ENCODE measurements around the gene ABCC6. TPM values are rescaled to one million over a fixed set of nuclear protein-coding genes. Genes with fewer than 3 reads are reported as not detected.
"Not testable (repeated sequence)": the region's sequence is repeated elsewhere in the genome, so short reads cannot be mapped to it uniquely, and the experiment has no call there.

ABCC6 gene
- polyA plus RNA-seq, 1 donor from 2014 or later: not detected

DNA sequence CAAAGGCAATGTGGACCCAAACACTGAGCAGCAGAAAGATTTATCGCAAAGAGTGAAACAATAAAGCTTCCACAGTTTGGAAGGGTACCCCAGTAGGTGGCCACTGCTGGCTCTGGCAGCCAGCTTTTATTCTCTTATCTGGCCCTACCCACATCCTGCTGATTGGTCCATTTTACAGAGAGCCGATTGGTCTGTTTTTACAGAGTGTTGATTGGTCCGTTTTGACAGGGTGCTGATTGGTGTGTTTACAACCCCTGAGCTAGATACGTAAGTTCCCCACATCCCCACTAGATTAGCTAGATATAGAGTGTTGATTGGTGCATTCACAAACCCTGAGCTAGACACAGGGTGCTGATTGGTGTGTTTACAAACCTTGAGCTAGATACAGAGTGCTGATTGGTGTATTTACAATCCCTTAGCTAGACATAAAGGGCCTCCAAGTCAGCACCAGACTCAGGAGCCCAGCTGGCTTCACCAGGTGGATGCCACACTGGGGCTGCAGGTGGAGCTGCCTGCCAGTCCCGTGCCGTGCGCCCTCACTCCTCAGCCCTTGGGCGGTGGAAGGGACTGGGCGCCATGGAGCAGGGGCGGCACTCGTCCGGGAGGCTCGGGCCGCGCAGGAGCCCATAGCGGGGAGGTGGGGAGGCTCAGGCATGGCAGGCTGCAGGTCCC is 119.0 kb downstream of the ABCC6 start:
- H3K4me2 ChIP-seq (ENCODE audit: low read length); H3K9ac ChIP-seq (ENCODE audit: low read length); H3K27ac ChIP-seq (ENCODE audit: low read length); H4K20me1 ChIP-seq (ENCODE audit: insufficient read depth); H2AFZ ChIP-seq (ENCODE audit: low read depth, low read length); H3F3A ChIP-seq (ENCODE audit: insufficient read depth, low read length, poor library complexity, severe bottlenecking); H3K27me3 ChIP-seq (ENCODE audit: insufficient read depth, low read depth, low read length); H3K36me3 ChIP-seq (ENCODE audit: insufficient read depth, low read length); H3K9me3 ChIP-seq (ENCODE audit: low read length); H3K4me3 ChIP-seq (ENCODE audit: low read length); H3K9me2 ChIP-seq (ENCODE audit: insufficient read depth, low read length); H3K79me2 ChIP-seq (replicated peaks; ENCODE audit: insufficient read depth, low read length): not testable (repeated sequence)

DNA sequence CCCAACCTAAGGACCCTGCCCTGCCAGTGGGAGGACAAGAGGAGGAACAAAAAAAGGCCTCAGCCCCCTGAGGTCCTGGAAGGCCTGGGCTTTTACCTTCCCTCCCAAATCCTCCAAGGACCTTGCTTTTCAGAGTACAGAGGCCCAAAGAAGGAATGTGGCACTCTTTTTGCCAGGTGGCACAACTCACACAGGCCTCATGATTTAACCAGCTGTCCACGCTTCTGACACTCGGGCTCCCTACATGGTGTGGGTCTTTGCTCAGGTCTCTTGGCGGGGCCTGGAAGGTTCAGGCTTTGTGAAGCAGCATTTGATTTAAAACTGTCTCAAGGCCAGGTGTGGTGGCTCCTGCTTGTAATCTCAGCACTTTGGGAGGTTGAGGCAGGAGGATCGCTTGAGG is 120.6 kb downstream of the ABCC6 start:
- TF ChIP-seq POLR2AphosphoS5 (IDR thresholded peaks at IDR 0.05) (no peak), EZH2 (IDR thresholded peaks at IDR 0.05; ENCODE audit: borderline replicate concordance, insufficient read depth, low read length, poor library complexity, severe bottlenecking) (no peak), SMC3 (conservative IDR thresholded peaks at IDR 0.05; ENCODE audit: poor library complexity) (no peak), RAD21 (conservative IDR thresholded peaks at IDR 0.05) (no peak), MXI1 (conservative IDR thresholded peaks at IDR 0.05; ENCODE audit: poor library complexity, severe bottlenecking) (no peak), TAF1 (IDR thresholded peaks at IDR 0.05; ENCODE audit: low read depth) (no peak), EP300 (conservative IDR thresholded peaks at IDR 0.05; ENCODE audit: poor library complexity, severe bottlenecking) (no peak)
- TF ChIP-seq, protein P1, sequence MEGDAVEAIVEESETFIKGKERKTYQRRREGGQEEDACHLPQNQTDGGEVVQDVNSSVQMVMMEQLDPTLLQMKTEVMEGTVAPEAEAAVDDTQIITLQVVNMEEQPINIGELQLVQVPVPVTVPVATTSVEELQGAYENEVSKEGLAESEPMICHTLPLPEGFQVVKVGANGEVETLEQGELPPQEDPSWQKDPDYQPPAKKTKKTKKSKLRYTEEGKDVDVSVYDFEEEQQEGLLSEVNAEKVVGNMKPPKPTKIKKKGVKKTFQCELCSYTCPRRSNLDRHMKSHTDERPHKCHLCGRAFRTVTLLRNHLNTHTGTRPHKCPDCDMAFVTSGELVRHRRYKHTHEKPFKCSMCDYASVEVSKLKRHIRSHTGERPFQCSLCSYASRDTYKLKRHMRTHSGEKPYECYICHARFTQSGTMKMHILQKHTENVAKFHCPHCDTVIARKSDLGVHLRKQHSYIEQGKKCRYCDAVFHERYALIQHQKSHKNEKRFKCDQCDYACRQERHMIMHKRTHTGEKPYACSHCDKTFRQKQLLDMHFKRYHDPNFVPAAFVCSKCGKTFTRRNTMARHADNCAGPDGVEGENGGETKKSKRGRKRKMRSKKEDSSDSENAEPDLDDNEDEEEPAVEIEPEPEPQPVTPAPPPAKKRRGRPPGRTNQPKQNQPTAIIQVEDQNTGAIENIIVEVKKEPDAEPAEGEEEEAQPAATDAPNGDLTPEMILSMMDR (IDR thresholded peaks at IDR 0.05; ENCODE audit: poor library complexity, severe bottlenecking): no peak
- TF ChIP-seq, protein P2, sequence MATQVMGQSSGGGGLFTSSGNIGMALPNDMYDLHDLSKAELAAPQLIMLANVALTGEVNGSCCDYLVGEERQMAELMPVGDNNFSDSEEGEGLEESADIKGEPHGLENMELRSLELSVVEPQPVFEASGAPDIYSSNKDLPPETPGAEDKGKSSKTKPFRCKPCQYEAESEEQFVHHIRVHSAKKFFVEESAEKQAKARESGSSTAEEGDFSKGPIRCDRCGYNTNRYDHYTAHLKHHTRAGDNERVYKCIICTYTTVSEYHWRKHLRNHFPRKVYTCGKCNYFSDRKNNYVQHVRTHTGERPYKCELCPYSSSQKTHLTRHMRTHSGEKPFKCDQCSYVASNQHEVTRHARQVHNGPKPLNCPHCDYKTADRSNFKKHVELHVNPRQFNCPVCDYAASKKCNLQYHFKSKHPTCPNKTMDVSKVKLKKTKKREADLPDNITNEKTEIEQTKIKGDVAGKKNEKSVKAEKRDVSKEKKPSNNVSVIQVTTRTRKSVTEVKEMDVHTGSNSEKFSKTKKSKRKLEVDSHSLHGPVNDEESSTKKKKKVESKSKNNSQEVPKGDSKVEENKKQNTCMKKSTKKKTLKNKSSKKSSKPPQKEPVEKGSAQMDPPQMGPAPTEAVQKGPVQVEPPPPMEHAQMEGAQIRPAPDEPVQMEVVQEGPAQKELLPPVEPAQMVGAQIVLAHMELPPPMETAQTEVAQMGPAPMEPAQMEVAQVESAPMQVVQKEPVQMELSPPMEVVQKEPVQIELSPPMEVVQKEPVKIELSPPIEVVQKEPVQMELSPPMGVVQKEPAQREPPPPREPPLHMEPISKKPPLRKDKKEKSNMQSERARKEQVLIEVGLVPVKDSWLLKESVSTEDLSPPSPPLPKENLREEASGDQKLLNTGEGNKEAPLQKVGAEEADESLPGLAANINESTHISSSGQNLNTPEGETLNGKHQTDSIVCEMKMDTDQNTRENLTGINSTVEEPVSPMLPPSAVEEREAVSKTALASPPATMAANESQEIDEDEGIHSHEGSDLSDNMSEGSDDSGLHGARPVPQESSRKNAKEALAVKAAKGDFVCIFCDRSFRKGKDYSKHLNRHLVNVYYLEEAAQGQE (IDR thresholded peaks at IDR 0.05; ENCODE audit: borderline replicate concordance): no peak
- Histone ChIP-seq H3K9me3 (ENCODE audit: low read length) (no peaks in the 10 kb centered on the region), H4K20me1 (ENCODE audit: insufficient read depth) (no peaks in the 10 kb centered on the region)

More for the DNA sequence above, 120.6 kb downstream of the ABCC6 start:
- Histone ChIP-seq H3K79me2 (replicated peaks; ENCODE audit: insufficient read depth, low read length) (no peaks in the 10 kb centered on the region), H3K9me2 (ENCODE audit: insufficient read depth, low read length) (no peaks in the 10 kb centered on the region), H3K27ac (ENCODE audit: low read length) (no peak overlapping the region), H3K4me3 (ENCODE audit: low read length) (no peak overlapping the region), H3K27me3 (ENCODE audit: insufficient read depth, low read depth, low read length) (no peaks in the 10 kb centered on the region), H3K4me2 (ENCODE audit: low read length) (no peak overlapping the region), H3F3A (ENCODE audit: insufficient read depth, low read length, poor library complexity, severe bottlenecking) (no peaks in the 10 kb centered on the region), H2AFZ (ENCODE audit: low read depth, low read length) (no peak overlapping the region), H3K36me3 (ENCODE audit: insufficient read depth, low read length) (no peaks in the 10 kb centered on the region), H3K9ac (ENCODE audit: low read length) (no peak overlapping the region)

All from neural cell (in vitro differentiated cells).